Breast epithelium (tissue), 3 donors: ENCODE data around the gene CCDC47.

Experiments used
- POLR2A ChIP-seq: fragments of 450-650 bp; IDR thresholded peaks from one replicate; pipeline ENCODE4 v1.6.1; 2016; ENCODE audit warnings: antibody characterized with exemption, mild to moderate bottlenecking, moderate library complexity
- POLR2AphosphoS5 ChIP-seq, 3 donors: sonication (generic); formaldehyde crosslinking; IDR thresholded peaks; one replicate each; pipeline ENCODE4 v1.6.1; 2017; ENCODE audit warnings: antibody characterized with exemption in 3 of 3
- TF ChIP-seq, protein P1 (sequence below), 3 donors: fragments of 450-650 bp; IDR thresholded peaks; one replicate each; pipeline ENCODE4 v1.5.1; 2016 to 2017; ENCODE audit warnings: antibody characterized with exemption in 3 of 3, mild to moderate bottlenecking in 3 of 3, moderate library complexity in 3 of 3

DNA sequence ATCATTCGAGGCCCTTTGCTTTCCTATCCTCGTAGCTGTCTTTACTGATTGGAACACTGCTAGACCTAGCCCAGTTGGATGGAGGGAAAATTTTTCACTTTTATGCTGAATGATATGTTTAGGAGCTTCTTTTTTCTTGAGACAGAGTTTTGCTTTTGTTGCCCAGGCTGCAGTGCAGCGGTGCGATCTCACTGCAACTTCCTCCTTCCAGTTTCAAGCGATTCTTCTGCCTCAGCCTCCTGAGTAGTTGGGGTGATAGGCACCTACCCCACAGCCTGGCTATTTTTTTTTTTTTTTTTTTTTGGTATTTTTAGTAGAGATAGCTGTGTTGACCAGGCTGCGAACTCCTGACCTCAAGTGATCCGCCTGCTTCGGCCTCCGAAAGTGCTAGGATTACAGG, 36.6 kb upstream of the CCDC47 start:
- TF ChIP-seq POLR2A (no peak), POLR2AphosphoS5 (IDR thresholded peaks at IDR 0.05) (no peak)
- TF ChIP-seq, protein P1, sequence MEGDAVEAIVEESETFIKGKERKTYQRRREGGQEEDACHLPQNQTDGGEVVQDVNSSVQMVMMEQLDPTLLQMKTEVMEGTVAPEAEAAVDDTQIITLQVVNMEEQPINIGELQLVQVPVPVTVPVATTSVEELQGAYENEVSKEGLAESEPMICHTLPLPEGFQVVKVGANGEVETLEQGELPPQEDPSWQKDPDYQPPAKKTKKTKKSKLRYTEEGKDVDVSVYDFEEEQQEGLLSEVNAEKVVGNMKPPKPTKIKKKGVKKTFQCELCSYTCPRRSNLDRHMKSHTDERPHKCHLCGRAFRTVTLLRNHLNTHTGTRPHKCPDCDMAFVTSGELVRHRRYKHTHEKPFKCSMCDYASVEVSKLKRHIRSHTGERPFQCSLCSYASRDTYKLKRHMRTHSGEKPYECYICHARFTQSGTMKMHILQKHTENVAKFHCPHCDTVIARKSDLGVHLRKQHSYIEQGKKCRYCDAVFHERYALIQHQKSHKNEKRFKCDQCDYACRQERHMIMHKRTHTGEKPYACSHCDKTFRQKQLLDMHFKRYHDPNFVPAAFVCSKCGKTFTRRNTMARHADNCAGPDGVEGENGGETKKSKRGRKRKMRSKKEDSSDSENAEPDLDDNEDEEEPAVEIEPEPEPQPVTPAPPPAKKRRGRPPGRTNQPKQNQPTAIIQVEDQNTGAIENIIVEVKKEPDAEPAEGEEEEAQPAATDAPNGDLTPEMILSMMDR (IDR thresholded peaks at IDR 0.05): no peak
